ENCODE data around the gene ZFYVE9.
"Not testable (repeated sequence)": the region's sequence is repeated elsewhere in the genome, so short reads cannot be mapped to it uniquely, and the experiment has no call there.

DNA sequence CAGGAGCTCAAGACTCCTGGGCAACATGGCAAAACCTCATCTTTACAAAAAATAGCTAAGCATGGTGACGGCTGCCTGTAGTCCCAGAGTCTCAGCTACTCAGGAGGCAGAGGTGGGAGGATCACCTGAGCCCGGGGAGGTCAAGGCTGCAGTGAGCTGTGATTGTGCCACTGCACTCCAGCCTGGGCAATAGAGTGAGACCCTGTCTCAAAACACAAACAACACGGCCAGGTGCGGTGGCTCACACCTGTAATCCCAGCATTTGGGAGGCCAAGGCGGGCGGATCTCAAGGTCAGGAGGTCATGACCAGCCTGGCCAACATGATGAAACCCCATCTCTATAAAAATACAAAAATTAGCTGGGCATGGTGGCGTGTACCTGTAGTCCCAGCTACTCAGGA is 47.6 kb upstream of the ZFYVE9 start:
- not testable (repeated sequence) for TF ChIP-seq CHD1 (IDR thresholded peaks at IDR 0.05; ENCODE audit: low read length); GTF2A2 (tag; IDR thresholded peaks at IDR 0.05); ZNF140 (CRISPR knock-in tag; IDR thresholded peaks at IDR 0.05); SP1 (CRISPR knock-in tag; IDR thresholded peaks at IDR 0.05); TEAD4 (IDR thresholded peaks at IDR 0.05; ENCODE audit: low read length); TEAD4 (CRISPR knock-in tag; IDR thresholded peaks at IDR 0.05; ENCODE audit: borderline replicate concordance)
- TF ChIP-seq, protein P1, sequence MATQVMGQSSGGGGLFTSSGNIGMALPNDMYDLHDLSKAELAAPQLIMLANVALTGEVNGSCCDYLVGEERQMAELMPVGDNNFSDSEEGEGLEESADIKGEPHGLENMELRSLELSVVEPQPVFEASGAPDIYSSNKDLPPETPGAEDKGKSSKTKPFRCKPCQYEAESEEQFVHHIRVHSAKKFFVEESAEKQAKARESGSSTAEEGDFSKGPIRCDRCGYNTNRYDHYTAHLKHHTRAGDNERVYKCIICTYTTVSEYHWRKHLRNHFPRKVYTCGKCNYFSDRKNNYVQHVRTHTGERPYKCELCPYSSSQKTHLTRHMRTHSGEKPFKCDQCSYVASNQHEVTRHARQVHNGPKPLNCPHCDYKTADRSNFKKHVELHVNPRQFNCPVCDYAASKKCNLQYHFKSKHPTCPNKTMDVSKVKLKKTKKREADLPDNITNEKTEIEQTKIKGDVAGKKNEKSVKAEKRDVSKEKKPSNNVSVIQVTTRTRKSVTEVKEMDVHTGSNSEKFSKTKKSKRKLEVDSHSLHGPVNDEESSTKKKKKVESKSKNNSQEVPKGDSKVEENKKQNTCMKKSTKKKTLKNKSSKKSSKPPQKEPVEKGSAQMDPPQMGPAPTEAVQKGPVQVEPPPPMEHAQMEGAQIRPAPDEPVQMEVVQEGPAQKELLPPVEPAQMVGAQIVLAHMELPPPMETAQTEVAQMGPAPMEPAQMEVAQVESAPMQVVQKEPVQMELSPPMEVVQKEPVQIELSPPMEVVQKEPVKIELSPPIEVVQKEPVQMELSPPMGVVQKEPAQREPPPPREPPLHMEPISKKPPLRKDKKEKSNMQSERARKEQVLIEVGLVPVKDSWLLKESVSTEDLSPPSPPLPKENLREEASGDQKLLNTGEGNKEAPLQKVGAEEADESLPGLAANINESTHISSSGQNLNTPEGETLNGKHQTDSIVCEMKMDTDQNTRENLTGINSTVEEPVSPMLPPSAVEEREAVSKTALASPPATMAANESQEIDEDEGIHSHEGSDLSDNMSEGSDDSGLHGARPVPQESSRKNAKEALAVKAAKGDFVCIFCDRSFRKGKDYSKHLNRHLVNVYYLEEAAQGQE (IDR thresholded peaks at IDR 0.05; ENCODE audit: borderline replicate concordance), result not testable (repeated sequence)
- TF ChIP-seq, protein P1 (CRISPR knock-in tag; IDR thresholded peaks at IDR 0.05; ENCODE audit: low read depth), result not testable (repeated sequence)

Data from K562 (cell line).